Urinary bladder (tissue), 4 donors: ENCODE data around the gene DYNLT2. TPM values are rescaled to one million over a fixed set of nuclear protein-coding genes. Genes with fewer than 3 reads are reported as not detected.
A peak's percentile ranks its signal among the peaks of the same experiment; 100 is the strongest.

Experiments used
- DNase-seq: peaks from one replicate; pipeline ENCODE4 v3.0.0-alpha.2; 2015; ENCODE audit errors: extremely low spot score
- H3K27ac ChIP-seq: one replicate; pipeline ENCODE4 v1.5.1; 2013; ENCODE audit warnings: low read depth, mild to moderate bottlenecking, moderate library complexity
- H3K36me3 ChIP-seq: one replicate; pipeline ENCODE4 v1.6.1; 2013; ENCODE audit warnings: mild to moderate bottlenecking, moderate library complexity; ENCODE audit not compliant: insufficient read depth
- H3K4me1 ChIP-seq: one replicate; pipeline ENCODE4 v1.6.1; 2013; ENCODE audit warnings: mild to moderate bottlenecking, moderate library complexity; ENCODE audit not compliant: insufficient read depth
- H3K4me3 ChIP-seq: one replicate; pipeline ENCODE4 v1.5.1; 2013; ENCODE audit warnings: low read depth, low read length
- WGBS: extraction: QIAGEN DNeasy Blood & Tissue Kit; methylation state at CpG from one replicate; pipeline ENCODE4 v1.1.7; 2013; 5-methylcytosine and 5-hydroxymethylcytosine counted together
- polyA plus RNA-seq: library from polyadenylated mRNA; stranded (reverse); fragments of 200-250 nt; gene quantifications from one replicate; pipeline ENCODE4 v1.2.3, GENCODE V29; 2013
- total RNA-seq: library from RNA; depleted of rRNA; stranded (reverse); fragments of >200 nt; gene quantifications from one replicate; pipeline ENCODE4 v1.2.3, GENCODE V29; 2014
- donor health status: healthy with polysubstance abuse.
- donor health status: healthy.

The DYNLT2 gene
- total and polyA plus RNA-seq, 2 donors: 1.6 to 2.4 TPM

GRCh38 chr6:169738976-169739529, 12.3 kb downstream of the DYNLT2 start:
- DNase-seq: no peak
- Histone ChIP-seq H3K36me3 (no peaks in the 10 kb centered on the region), H3K4me1 (no peaks in the 10 kb centered on the region), H3K27ac (no peak overlapping the region), H3K4me3 (no peak overlapping the region)
- 85% methylated on average over 2 of the region's 2 CpGs for WGBS

- H3K4me3 ChIP-seq: no peak overlapping the region
- no peaks in the 10 kb centered on the region for H3K36me3 ChIP-seq
- H3K4me1 ChIP-seq: no peaks in the 10 kb centered on the region
- WGBS: 57% methylated on average over 9 of the region's 9 CpGs
- H3K27ac ChIP-seq: no peak overlapping the region
- no peak for DNase-seq
These were observed 13.0 kb downstream of the DYNLT2 start for GRCh38 chr6:169738204-169738975.

- Histone ChIP-seq H3K4me3 (no peak overlapping the region), H3K36me3 (no peaks in the 10 kb centered on the region), H3K27ac (no peak overlapping the region), H3K4me1 (no peaks in the 10 kb centered on the region)
- DNase-seq: no peak
These were observed 21.4 kb downstream of the DYNLT2 start for GRCh38 chr6:169729961-169730360.

- no peak for DNase-seq
- H3K4me3 ChIP-seq: no peak overlapping the region
- H3K36me3 ChIP-seq: no peaks in the 10 kb centered on the region
- H3K27ac ChIP-seq: no peak overlapping the region
- no peaks in the 10 kb centered on the region for H3K4me1 ChIP-seq
These were observed 24.4 kb downstream of the DYNLT2 start for GRCh38 chr6:169726963-169727362.

GRCh38 chr6:169726049-169726400, 25.3 kb downstream of the DYNLT2 start:
- WGBS: 95% methylated on average over 1 of the region's 1 CpG
- Histone ChIP-seq H3K27ac (no peak overlapping the region), H3K4me1 (no peaks in the 10 kb centered on the region), H3K4me3 (no peak overlapping the region), H3K36me3 (no peaks in the 10 kb centered on the region)
- DNase-seq: no peak

- Histone ChIP-seq H3K4me3 (peak overlapping the region; percentile 98), H3K36me3 (no peaks in the 10 kb centered on the region), H3K27ac (peak overlapping the region; percentile 97), H3K4me1 (no peaks in the 10 kb centered on the region)
- 24% methylated on average over 29 of the region's 29 CpGs for WGBS
- no peak for DNase-seq
These were observed 26.0 kb downstream of the DYNLT2 start for GRCh38 chr6:169725125-169726048.

GRCh38 chr6:169724494-169725124, 26.8 kb downstream of the DYNLT2 start, which contains the start of gene PHF10:
TSS of gene PHF10 (minus strand) at chr6:169724500. CDS start at chr6:169723931, 569 bp downstream.
- peak within 1 kb of the TSS; percentile 98 for H3K4me3 ChIP-seq
- under 1% methylated on average over 87 of the region's 89 CpGs for WGBS
- peak within 1 kb of the TSS; percentile 99 for H3K27ac ChIP-seq
- no peaks in the 10 kb centered on the region for H3K36me3 ChIP-seq
- no peak for DNase-seq
- no peaks in the 10 kb centered on the region for H3K4me1 ChIP-seq

GRCh38 chr6:169723991-169724493, 27.3 kb downstream of the DYNLT2 start:
- under 1% methylated on average over 57 of the region's 89 CpGs for WGBS
- H3K36me3 ChIP-seq: no peaks in the 10 kb centered on the region
- H3K27ac ChIP-seq: peak overlapping the region; percentile 99
- peak overlapping the region; percentile 98 for H3K4me3 ChIP-seq
- no peaks in the 10 kb centered on the region for H3K4me1 ChIP-seq
- DNase-seq: no peak

- no peaks in the 10 kb centered on the region for H3K4me1 ChIP-seq
- DNase-seq: no peak
- peak overlapping the region; percentile 98 for H3K4me3 ChIP-seq
These were observed 28.0 kb downstream of the DYNLT2 start for GRCh38 chr6:169723200-169723909.

GRCh38 chr6:169722362-169723199, 28.8 kb downstream of the DYNLT2 start:
- Histone ChIP-seq H3K27ac (peak overlapping the region; percentile 51), H3K4me1 (no peaks in the 10 kb centered on the region), H3K36me3 (no peaks in the 10 kb centered on the region), H3K4me3 (peak overlapping the region; percentile 98)
- DNase-seq: no peak
- WGBS: 4% methylated on average over 22 of the region's 22 CpGs

More at GRCh38 chr6:169723200-169723909, 28.0 kb downstream of the DYNLT2 start:
- H3K36me3 ChIP-seq: no peaks in the 10 kb centered on the region
- peak overlapping the region; percentile 99 for H3K27ac ChIP-seq
- WGBS: under 1% methylated on average over 70 of the region's 70 CpGs

- DNase-seq: no peak
- Histone ChIP-seq H3K4me3 (no peak overlapping the region), H3K36me3 (no peaks in the 10 kb centered on the region), H3K4me1 (no peaks in the 10 kb centered on the region), H3K27ac (no peak overlapping the region)
- 94% methylated on average over 3 of the region's 3 CpGs for WGBS
These were observed 31.0 kb downstream of the DYNLT2 start for GRCh38 chr6:169720207-169720855.

- 92% methylated on average over 4 of the region's 4 CpGs for WGBS
- H3K4me3 ChIP-seq: no peak overlapping the region
- H3K4me1 ChIP-seq: no peaks in the 10 kb centered on the region
- no peak for DNase-seq
- no peaks in the 10 kb centered on the region for H3K36me3 ChIP-seq
- H3K27ac ChIP-seq: no peak overlapping the region
These were observed 32.3 kb downstream of the DYNLT2 start for GRCh38 chr6:169719117-169719516.
